ENCODE measurements around the gene ADAT2. TPM values are rescaled to one million over a fixed set of nuclear protein-coding genes. Genes with fewer than 3 reads are reported as not detected.

ADAT2 gene
- total RNA-seq, 4 donors from 2014 or later: 3.5 to 12.0 (median 6.7) TPM

DNA sequence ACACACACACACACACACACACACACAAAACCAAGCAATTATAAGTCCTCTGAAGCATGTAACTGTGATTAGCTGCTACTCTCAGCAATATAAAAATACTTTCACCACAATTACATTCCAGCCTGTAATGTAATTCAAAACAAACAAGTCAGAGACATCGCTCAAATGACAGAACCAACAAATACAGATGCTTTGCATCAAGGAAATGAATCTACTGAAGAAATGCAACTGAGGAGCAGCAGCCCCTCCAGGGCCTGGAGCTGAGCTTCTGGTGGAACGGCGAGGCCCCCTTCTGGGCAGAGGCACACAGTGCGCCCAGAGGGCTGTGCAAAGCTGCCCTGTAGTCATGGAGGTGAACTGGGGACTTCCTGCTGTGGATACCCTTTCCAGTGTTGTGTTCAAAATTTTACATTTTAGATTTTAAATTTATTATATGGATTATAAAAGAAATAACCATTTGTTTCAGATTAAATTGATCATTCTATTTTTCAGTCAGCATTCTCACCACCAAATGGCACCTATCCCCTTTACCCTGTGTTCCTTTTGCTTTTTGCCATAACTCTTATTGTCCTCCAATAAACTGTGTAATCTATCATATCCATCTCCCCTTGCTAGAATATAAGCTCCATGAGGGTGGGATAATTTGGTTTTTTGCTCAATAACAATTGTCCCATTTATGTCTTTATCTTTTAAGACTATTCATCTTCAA is 23.2 kb downstream of the ADAT2 start:
- Histone ChIP-seq H3K27me3 (no peaks in the 10 kb centered on the region), H3K4me3 (no peak overlapping the region), H3K36me3 (peaks cover 0 to 17% (median 0%) of the 10 kb centered on the region in 3 donors), H3K4me1 (no peaks in the 10 kb centered on the region), H3K27ac (no peak overlapping the region), H3K9me3 (no peaks in the 10 kb centered on the region)
- DNase-seq: peak; percentile 1
- intact Hi-C loops (cut with DNase I): loop anchor here (10.0 kb wide), 1 partner anchor 732 kb away; no protein-coding TSS in a partner anchor
- TF ChIP-seq POLR2A (IDR thresholded peaks at IDR 0.05): no peak
- TF ChIP-seq, protein P1, sequence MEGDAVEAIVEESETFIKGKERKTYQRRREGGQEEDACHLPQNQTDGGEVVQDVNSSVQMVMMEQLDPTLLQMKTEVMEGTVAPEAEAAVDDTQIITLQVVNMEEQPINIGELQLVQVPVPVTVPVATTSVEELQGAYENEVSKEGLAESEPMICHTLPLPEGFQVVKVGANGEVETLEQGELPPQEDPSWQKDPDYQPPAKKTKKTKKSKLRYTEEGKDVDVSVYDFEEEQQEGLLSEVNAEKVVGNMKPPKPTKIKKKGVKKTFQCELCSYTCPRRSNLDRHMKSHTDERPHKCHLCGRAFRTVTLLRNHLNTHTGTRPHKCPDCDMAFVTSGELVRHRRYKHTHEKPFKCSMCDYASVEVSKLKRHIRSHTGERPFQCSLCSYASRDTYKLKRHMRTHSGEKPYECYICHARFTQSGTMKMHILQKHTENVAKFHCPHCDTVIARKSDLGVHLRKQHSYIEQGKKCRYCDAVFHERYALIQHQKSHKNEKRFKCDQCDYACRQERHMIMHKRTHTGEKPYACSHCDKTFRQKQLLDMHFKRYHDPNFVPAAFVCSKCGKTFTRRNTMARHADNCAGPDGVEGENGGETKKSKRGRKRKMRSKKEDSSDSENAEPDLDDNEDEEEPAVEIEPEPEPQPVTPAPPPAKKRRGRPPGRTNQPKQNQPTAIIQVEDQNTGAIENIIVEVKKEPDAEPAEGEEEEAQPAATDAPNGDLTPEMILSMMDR (IDR thresholded peaks at IDR 0.05): peak; percentile 57 to 93 (median 86)
- WGBS, 2 donors: 8 to 13% methylated on average over 4 of the region's 4 CpGs

DNA sequence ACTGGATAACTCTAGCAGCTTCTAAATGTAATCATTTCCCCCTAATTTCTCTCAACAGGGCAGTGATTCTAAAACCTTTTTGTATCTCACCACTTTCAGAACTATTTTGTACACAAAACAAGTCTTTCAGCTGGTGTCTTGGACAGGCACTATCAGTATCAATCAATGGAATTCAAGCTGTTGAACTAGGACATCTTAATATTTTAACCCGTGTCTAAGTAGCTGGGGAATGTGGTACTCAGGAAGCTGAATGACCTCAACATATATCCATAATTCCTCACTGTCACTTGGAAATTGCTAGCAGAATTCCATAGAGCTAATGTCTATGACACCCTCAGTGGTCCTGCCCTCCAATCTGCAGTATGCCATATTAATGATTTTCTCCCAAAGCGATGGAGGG is 24.5 kb downstream of the ADAT2 start:
- WGBS, 2 donors: 88 to 93% methylated on average over 2 of the region's 2 CpGs
- DNase-seq: no peak
- H3K27ac ChIP-seq: no peak overlapping the region
- H3K4me1 ChIP-seq: no peaks in the 10 kb centered on the region
- no peaks in the 10 kb centered on the region for H3K27me3 ChIP-seq
- H3K36me3 ChIP-seq: peaks cover 0 to 8% (median 0%) of the 10 kb centered on the region in 3 donors
- no peak overlapping the region for H3K4me3 ChIP-seq
- TF ChIP-seq, protein P1 (IDR thresholded peaks at IDR 0.05): no peak
- no peak for TF ChIP-seq POLR2A (IDR thresholded peaks at IDR 0.05)
- no peaks in the 10 kb centered on the region for H3K9me3 ChIP-seq
- intact Hi-C loops (cut with DNase I): loop anchor here (10.0 kb wide), 1 partner anchor 731 kb away; no protein-coding TSS in a partner anchor

DNA sequence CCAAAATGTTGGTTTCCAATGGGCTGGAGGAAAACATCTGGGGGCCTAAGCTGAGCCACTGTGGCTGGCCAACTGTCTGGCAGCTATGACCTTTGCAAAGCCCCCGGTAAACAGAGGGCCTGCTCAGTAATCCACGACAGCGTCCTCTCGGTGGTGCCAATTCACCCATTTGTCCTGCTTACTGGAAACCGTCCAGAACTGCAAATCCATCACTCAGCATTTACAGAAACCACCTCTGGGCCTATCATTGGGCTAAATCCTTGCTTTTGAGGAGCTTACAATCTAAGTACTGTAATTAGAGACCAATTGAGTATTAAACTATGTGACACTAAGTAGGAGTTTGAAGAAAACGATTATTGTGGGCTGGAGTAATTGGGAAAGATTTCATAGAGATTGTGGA is 31.0 kb downstream of the ADAT2 start:
- Histone ChIP-seq H3K27ac (no peak overlapping the region), H3K4me3 (no peak overlapping the region), H3K4me1 (no peaks in the 10 kb centered on the region), H3K9me3 (no peaks in the 10 kb centered on the region), H3K27me3 (no peaks in the 10 kb centered on the region), H3K36me3 (no peaks in the 10 kb centered on the region)
- no peak for DNase-seq
- 79 to 85% methylated on average over 6 of the region's 6 CpGs for WGBS, 2 donors
- no peak for TF ChIP-seq POLR2A (IDR thresholded peaks at IDR 0.05)
- TF ChIP-seq, protein P1 (IDR thresholded peaks at IDR 0.05): no peak
- intact Hi-C loops (cut with DNase I): no loop called here

DNA sequence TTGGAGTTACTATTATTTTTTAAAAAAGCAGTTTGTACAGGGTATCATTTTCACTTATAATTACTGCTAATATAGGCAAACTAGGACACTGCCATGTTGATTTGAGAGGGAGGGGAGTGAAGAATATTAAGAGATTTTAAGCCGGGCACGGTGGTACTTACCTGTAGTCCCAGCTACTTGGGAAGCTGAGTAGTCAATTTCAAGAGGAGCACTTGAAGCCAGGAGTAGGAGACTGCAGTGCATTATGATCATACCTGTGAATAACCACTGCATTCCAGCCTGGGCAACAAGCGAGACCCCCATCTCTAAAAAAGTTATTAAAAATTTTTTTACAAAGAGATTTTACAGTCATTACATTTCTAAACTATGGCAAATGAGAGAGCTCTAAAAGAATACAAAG is 35.7 kb downstream of the ADAT2 start:
- Histone ChIP-seq H3K9me3 (no peaks in the 10 kb centered on the region), H3K4me1 (peaks cover 0 to 7% (median 4%) of the 10 kb centered on the region in 3 donors), H3K4me3 (no peak overlapping the region), H3K27me3 (no peaks in the 10 kb centered on the region), H3K36me3 (no peaks in the 10 kb centered on the region), H3K27ac (no peak overlapping the region)
- TF ChIP-seq, protein P1 (IDR thresholded peaks at IDR 0.05): no peak
- no peak for TF ChIP-seq POLR2A (IDR thresholded peaks at IDR 0.05)
- intact Hi-C loops (cut with DNase I): no loop called here
- DNase-seq: no peak
- WGBS, 2 donors: 97 to 98% methylated on average over 3 of the region's 3 CpGs

DNA sequence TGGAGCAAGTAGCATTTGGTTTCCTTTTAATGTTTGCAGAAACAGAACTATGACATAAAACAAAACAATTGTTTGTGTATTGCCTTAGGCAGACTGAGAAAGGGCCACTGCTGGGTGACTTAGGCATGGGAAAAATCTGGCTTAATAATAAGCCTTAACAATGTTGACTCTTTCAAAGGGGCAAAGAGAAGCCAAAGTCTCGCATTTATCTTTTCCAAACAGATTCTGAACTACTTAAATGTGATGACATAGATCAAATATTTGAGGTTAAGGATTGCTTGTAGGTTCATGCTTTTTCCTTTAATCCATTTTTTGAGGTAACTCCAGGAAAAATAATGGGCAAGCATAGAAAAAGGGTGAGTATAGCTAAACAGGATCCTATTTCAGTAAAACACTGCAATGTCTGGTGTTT is 39.6 kb downstream of the ADAT2 start:
- intact Hi-C loops (cut with DNase I): no loop called here

More for the DNA sequence above, 39.6 kb downstream of the ADAT2 start:
- H3K4me3 ChIP-seq: no peak overlapping the region
- H3K27ac ChIP-seq: no peak overlapping the region
- no peaks in the 10 kb centered on the region for H3K27me3 ChIP-seq
- H3K36me3 ChIP-seq: no peaks in the 10 kb centered on the region
- TF ChIP-seq POLR2A (IDR thresholded peaks at IDR 0.05): no peak
- TF ChIP-seq, protein P1 (IDR thresholded peaks at IDR 0.05): no peak
- H3K4me1 ChIP-seq: peaks cover 0 to 7% (median 4%) of the 10 kb centered on the region in 3 donors
- DNase-seq: no peak
- WGBS, 2 donors: 11 to 24% methylated on average over 1 of the region's 1 CpG
- H3K9me3 ChIP-seq: no peaks in the 10 kb centered on the region
